CD4-positive, alpha-beta T cell treated with Interleukin-21 for 1 hour (primary cell): ENCODE measurements around the gene PSMB9.
"Not testable (repeated sequence)": the region's sequence is repeated elsewhere in the genome, so short reads cannot be mapped to it uniquely, and the experiment has no call there.

Experiments
- DNase-seq: peaks from one replicate; pipeline ENCODE4 v3.0.0-alpha.2; 2020

Gene PSMB9

GRCh38 chr6:32865724-32866443 is 11.9 kb downstream of the PSMB9 start:
- DNase-seq: no peak

GRCh38 chr6:32867022-32867477 is 13.1 kb downstream of the PSMB9 start:
- peak; percentile 39 for DNase-seq

DNA sequence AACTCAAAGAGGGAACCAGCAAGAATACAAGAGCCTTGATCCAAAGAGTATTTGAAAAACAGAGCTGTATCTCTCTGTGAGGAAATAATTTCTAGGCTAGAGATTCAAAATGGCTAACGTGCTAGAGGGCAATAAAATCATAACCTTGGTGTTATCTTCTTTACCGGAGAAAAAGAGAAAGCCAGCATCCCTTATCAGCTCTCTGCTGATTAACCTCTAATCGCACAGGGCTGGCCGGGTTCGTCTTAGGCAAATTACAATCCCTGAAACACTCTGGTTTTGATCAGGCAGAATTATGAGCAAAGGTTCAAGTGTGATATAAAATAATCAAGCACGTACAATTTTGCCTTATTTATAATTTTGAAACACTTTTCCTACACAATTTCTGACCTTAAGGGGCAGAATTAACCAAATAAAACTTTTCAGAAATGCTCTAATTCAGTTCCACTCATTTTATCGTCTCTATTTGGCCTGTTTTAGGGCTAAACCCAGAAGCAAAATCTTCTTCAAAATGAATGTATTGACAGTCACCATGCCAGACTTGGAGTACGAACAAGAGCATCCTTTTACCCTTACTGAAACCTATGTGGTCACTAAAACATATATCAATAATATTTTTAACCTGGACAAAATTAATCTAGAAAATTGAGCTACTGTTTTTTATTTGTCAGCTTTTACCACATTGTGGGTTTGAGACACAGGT is 13.7 kb downstream of the PSMB9 start:
- no peak for DNase-seq

GRCh38 chr6:32868257-32868788 is 14.3 kb downstream of the PSMB9 start:
- DNase-seq: peak; percentile 89

GRCh38 chr6:32873947-32874346 is 20.0 kb downstream of the PSMB9 start:
- not testable (repeated sequence) for DNase-seq

- DNase-seq: no peak
Observed at GRCh38 chr6:32876603-32877002, 22.6 kb downstream of the PSMB9 start.

DNA sequence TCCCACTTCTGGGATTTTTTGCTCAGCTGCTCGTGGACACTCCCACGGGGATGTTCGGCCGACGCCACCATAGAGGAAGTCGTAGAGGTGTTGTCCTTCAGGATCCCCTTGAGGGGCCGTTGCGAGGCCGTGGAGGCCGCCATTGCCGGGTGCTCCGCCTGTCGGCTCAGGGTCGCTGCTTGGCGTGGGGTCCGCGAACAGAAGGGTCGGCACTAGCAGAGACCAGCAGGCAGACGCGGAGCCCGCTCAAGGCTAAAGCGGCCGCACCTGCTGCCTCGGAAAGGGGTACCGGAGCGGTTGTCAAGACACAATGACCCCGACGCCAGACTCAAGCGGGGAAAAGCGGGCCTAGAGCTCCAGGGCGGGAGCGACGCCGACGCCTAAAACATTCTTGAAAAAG is 25.7 kb downstream of the PSMB9 start:
- DNase-seq: no peak

DNA sequence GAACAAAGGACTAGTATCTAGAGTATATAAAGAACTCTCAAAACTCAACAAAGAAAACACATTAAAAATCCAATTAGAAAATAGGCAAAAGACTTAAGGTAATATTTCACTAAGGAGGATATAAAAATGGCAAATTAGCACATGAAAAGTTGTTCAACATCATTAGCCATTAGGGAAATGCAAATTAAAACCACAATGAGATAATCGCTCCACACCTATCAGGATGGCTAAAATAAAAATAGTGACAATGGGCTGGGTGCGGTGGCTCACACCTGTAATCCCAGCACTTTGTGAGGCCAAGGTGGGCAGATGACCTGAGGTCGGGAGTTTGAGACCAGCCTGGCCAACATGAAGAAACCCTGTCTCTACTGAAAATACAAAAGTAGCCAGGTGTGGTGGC is 27.0 kb downstream of the PSMB9 start:
- not testable (repeated sequence) for DNase-seq

DNA sequence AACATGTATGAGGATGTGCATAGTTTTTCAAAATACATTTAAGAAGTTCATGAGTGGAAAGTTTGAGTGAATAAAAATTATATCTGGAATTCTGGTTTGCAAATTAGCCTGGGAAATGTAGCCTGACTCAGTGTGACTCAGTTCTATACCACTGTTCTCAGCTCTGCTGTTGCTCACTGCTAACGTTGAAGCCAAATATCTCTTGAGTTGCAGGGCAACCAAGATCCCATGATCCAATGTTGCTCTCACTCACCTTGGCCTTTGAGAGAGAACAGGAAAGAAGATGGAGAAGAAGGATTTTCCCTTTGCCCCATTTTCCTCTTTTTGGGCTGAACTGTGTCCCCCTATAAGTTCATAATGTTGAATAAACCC is 28.9 kb downstream of the PSMB9 start:
- DNase-seq: no peak

DNA sequence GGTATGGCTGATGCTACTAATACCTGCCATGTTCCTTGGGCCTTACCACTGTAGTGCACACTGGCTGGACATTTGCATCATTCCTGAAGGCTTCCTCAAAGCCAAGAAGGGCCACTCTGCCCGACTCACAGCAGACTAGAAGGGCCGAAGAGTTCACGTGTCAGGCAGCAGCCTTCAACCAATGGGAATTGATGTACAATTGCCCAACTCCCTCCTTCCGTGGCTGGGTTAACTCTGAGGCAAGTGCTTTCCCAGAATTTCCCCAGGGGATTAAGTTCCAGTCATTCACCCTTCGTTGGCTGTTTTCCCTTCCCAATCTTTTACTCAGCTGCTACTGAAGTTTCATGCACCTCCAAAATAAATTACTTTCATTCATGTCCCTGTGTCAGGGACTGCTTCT is 29.8 kb downstream of the PSMB9 start:
- DNase-seq: no peak

DNA sequence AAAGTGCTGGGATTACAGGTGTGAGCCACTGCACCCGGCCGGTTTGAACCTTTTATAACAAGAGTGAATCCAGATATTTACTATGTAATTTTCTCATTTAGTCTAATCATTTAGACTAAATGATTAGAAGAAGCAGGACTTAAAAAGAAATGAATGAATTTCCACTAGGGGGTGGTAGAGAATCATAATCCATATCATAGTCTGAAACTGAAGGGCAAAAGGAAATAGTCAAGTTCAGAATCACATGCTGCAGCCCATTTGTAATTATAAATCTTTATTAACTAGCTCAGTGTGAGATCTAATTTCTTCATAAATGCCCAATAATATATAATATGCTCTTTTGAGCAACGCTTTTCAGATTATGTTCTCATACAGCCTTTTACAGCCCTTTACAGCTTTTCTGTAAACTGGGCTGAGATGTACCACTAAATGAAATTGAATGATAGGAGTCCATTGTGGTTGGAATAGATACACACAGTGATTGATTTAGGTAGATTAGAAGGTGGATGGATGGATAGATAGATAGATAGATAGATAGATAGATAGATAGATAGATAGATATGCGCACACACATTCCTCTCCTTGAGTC is 31.8 kb downstream of the PSMB9 start:
- peak; percentile 80 for DNase-seq

- no peak for DNase-seq
Observed at GRCh38 chr6:32886681-32887383, 32.8 kb downstream of the PSMB9 start.

DNA sequence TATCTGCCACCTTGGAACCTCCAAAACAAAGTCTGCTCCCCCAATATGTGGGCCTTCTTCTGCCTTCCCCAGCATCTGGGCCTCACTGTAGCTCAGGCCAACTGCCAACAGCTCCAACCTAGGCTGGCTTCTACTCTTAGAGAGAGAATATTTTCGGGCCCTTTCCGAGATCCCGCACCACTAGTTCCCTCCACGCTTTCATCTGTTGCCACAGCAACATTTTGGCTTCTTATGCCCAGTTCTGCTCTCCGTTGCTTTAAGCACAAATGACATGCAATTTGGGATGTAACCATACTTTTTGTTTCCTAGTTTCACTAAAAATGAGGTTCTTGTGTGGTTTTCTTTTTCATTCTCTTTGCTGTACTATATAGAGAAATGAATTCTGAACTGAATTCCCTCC is 33.6 kb downstream of the PSMB9 start:
- DNase-seq: no peak

DNA sequence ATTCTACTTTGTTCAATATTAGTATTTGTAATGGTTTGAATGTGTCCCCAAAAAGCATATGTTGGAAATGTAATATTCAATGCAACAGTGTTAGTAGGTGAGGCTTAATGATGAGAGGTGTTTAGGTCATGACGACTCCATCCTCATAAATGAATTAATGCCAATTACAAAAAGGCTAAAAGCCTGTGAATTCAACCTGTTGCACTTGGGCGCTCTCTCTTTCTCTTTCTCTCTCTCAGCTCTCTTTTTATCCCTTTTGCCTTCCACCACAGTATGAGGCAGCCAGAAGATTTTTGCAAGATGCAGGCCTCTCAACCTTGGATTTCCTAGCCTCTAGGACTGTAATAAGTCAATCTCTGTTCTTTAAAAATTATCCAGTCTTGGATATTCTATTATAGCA is 34.6 kb downstream of the PSMB9 start:
- no peak for DNase-seq

DNA sequence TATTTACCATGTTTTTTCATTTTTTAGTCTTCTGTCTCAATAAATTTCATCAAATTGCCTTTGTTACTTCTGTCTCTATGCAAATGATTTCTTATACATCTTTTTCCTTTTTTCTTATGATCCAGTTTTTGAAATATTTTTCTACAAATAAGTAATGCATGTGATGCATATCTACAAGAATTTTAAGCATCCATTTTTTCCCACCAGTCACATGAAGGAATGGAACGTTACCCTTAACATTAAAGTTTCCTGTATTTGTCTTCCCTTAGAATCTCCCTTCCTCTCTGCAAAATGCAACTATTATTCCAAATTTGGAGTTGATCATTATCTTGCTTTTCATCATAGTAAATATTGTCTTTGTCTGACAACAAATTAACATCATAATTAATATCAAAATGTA is 35.5 kb downstream of the PSMB9 start:
- DNase-seq: no peak

DNA sequence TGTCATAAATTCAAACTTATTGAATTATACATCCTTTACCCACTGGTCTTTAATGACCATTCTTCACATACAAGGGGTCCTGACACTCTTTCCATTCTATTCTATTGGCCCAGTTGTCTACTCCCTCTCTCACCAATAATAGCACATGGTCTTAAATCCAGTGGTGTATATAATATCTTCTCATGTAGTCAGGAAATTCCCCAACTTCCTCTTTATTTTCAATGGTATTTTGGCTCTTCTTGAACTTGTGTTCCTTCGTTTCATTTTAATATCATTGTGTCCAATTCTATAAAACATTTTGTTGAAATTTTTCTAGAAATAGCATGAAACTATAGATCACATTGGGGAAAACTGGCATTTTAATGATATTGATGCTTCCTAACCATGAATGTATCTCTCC is 36.8 kb downstream of the PSMB9 start:
- no peak for DNase-seq

GRCh38 chr6:32894085-32895005 is 40.4 kb downstream of the PSMB9 start:
- peak; percentile 96 for DNase-seq

DNA sequence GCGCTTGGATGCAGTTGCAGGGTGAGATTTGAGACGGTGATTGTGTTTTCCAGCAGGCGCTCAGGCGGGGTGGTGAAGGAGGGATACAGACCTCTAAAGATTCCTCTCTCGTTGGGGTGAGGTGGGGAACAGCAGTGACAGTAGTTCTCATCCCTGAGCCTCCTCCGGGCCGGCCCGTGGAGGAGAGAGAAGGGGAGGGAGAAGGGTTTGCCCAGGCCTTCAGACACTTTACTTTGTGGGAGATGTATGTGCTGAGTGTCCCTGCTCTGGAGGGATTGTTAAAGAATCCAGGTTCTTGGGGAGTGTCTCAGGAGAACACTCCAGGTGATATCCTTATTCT is 41.0 kb downstream of the PSMB9 start:
- no peak for DNase-seq

DNA sequence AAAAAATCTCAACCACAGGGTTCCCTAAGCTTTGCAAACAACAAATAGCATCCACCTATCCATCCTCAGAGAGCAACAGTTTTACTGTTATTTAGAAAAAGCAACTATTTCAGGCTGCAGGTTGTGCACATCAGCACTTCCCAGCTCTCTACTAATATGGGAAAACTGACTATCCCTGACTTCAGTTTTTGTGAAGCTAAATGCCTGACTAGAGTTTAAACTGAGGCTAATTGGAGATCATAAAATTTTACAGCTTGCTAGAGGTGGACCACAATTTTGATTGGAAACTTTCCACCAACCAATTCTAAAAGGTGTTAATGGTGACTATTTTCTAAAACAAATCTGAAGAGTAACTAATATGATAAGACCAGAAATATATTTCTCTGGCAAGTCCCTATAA is 50.0 kb downstream of the PSMB9 start:
- no peak for DNase-seq

DNA sequence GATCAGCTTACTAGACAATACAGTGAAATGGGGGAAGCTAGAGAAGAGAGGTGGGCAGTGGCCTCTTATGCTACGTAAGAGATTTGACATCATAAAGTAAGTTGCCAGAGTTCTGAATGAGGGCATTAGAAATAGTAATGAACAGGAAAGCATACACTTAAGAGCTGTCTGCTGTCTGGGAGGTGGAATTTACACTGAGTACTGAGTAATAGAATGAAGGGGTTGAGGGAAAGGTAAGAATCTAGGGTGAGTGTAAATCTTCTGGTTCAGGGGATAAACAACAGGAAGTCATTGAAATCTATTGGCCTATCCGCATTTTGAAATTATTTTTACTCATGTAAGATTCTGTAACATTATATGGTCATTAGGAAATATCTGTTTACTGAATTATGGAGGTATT is 51.1 kb downstream of the PSMB9 start:
- no peak for DNase-seq

- no peak for DNase-seq
Observed at GRCh38 chr6:32906539-32906938, 52.5 kb downstream of the PSMB9 start.

DNA sequence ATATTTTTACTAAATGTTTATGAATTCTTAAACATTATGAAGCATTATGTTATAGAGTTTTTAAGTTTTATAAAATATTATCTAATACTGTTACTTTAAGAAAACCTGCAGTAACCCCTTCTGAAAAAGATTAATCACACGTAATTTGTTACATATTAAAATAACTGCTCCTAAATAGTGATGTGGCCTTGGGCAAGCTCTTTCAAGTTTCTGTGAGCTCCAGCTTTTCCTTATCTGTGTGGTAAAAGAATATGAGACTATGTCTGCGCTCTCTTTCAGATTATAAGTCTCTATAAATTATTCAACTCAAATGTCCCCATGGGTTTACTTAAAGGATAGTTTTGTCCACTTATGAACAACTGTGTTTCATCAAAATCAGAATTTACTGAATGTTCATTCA is 54.9 kb downstream of the PSMB9 start:
- DNase-seq: no peak
